ENCODE data around the gene ECEL1.

The ECEL1 gene

GRCh38 chr2:232491139-232491780 lies 3.6 kb upstream of the ECEL1 start:
- no peak for FAIRE-seq

GRCh38 chr2:232490221-232491138 lies 2.8 kb upstream of the ECEL1 start:
- FAIRE-seq (no peak), DNase-seq (ENCODE audit: insufficient read length, low spot score) (no peak)
- TF ChIP-seq, protein P1, sequence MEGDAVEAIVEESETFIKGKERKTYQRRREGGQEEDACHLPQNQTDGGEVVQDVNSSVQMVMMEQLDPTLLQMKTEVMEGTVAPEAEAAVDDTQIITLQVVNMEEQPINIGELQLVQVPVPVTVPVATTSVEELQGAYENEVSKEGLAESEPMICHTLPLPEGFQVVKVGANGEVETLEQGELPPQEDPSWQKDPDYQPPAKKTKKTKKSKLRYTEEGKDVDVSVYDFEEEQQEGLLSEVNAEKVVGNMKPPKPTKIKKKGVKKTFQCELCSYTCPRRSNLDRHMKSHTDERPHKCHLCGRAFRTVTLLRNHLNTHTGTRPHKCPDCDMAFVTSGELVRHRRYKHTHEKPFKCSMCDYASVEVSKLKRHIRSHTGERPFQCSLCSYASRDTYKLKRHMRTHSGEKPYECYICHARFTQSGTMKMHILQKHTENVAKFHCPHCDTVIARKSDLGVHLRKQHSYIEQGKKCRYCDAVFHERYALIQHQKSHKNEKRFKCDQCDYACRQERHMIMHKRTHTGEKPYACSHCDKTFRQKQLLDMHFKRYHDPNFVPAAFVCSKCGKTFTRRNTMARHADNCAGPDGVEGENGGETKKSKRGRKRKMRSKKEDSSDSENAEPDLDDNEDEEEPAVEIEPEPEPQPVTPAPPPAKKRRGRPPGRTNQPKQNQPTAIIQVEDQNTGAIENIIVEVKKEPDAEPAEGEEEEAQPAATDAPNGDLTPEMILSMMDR (IDR thresholded peaks at IDR 0.05; ENCODE audit: insufficient read depth, missing control alignments): no peak

More at GRCh38 chr2:232491139-232491780, 3.6 kb upstream of the ECEL1 start:
- TF ChIP-seq, protein P1 (IDR thresholded peaks at IDR 0.05; ENCODE audit: insufficient read depth, missing control alignments): no peak
- DNase-seq (ENCODE audit: insufficient read length, low spot score): no peak

DNA sequence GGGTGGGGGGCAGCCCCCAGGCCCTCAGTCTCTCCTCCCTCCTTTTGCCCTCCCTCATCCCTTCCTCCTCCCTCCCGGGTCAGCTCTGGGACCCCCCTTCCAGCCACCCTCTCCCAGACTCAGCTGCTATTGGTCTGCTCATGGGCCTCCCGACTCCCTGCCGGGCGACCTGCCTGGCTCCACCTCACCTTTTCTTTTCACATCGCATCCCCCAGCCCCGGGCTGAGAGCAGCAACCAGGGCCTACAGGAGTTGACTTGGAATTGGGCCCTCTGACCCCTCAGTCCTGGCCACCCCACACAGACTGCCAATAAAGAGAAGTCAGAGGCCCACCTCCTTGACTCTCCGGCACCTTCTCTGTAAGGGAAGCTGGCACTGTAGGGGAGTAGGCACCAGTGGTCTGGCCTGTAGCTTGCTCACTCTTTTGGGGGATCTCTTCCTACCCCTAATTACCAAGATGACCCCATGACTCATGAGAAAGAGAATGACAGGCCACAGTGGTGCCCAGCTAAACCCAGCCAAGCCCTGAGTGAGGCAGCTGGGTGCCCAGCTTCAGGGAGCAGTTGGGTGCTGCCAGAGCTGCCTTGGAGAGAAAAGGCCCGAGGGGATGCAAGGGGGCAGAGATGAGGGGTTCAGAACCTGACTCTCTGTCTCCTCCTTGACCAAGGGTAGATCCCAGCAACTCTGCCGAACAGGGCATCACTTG lies 2.0 kb upstream of the ECEL1 start:
- FAIRE-seq (no peak), DNase-seq (ENCODE audit: insufficient read length, low spot score) (no peak)
- TF ChIP-seq, protein P1 (IDR thresholded peaks at IDR 0.05; ENCODE audit: insufficient read depth, missing control alignments): no peak

GRCh38 chr2:232488721-232489300 lies 1.2 kb upstream of the ECEL1 start:
- TF ChIP-seq, protein P1 (IDR thresholded peaks at IDR 0.05; ENCODE audit: insufficient read depth, missing control alignments): no peak
- FAIRE-seq: no peak
- DNase-seq (ENCODE audit: insufficient read length, low spot score): no peak

GRCh38 chr2:232488097-232488711 lies 570 bp upstream of the ECEL1 start:
- no peak for DNase-seq (ENCODE audit: insufficient read length, low spot score)
- TF ChIP-seq, protein P1 (IDR thresholded peaks at IDR 0.05; ENCODE audit: insufficient read depth, missing control alignments): no peak
- no peak for FAIRE-seq

DNA sequence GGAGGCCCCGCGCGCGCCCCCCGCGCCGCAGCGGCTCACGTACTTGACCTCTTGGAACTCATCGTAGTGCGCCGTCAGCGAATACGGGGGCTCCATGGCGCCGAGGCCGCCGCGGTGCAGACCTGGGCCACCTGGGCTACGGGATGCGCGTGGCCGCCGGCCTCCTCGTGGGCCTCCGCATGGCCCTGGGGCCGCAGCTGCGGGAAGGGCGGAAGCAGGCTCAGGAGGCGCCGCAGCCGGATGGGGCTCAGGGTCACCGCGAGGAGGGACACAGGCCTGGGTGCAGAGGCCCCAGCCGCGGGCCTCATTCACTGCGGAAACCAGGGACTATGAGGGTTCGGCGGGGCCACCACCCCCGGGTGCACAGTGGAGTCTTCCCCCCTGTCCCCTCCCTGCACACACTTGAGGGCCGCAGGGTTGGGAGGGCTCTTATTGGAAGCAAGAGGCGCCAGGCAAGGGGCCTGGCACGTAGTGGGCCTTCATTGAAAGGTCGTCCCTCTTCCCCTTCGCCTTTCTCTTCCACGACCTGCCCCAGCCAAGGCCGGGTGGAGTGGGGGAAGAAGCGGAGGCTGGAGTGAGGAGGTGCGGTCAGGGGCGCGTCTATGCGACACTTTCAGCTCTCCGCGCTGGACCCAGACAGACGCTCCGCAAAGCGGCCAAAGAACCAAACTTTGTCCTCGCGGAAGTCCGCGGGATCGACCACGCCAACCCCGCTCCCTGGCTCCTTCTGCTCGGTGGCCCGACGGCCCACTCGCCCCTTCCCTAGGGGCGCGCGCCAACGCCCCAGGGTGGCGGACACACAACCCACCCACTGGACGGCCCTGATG lies 863 bp downstream of the ECEL1 start:
- FAIRE-seq (no peak), DNase-seq (ENCODE audit: insufficient read length, low spot score) (no peak)

More for the DNA sequence above, 863 bp downstream of the ECEL1 start:
- TF ChIP-seq, protein P1 (IDR thresholded peaks at IDR 0.05; ENCODE audit: insufficient read depth, missing control alignments): no peak
